WERI-Rb-1 (cell line): Measurements from ENCODE around the gene SSR4.
"Not testable (repeated sequence)": the region's sequence is repeated elsewhere in the genome, so short reads cannot be mapped to it uniquely, and the experiment has no call there.

Experiments
- DNase-seq: peaks from one replicate; pipeline ENCODE4 v3.0.0-alpha.2; 2020
- H3K27ac ChIP-seq: fragments of 250-450 bp; sonication (Bioruptor Pico); 2 replicates; pipeline ENCODE4 v1.5.1; 2020; ENCODE audit warnings: mild to moderate bottlenecking, moderate library complexity
- H3K27me3 ChIP-seq: fragments of 250-450 bp; sonication (Bioruptor Pico); 2 replicates; pipeline ENCODE4 v1.5.1; 2021; ENCODE audit warnings: mild to moderate bottlenecking, low read depth, moderate library complexity; ENCODE audit not compliant: insufficient read depth, severe bottlenecking
- H3K36me3 ChIP-seq: fragments of 250-450 bp; sonication (Bioruptor Pico); 2 replicates; pipeline ENCODE4 v1.5.1; 2020; ENCODE audit warnings: mild to moderate bottlenecking, moderate library complexity
- H3K4me3 ChIP-seq: 2 replicates; pipeline ENCODE4 v1.5.1; 2011; ENCODE audit warnings: low read depth, mild to moderate bottlenecking, control low read depth, low read length
- H3K9me3 ChIP-seq: fragments of 250-450 bp; sonication (Bioruptor Pico); 2 replicates; pipeline ENCODE4 v1.5.1; 2021; ENCODE audit warnings: mild to moderate bottlenecking, moderate library complexity; ENCODE audit not compliant: severe bottlenecking
- TF ChIP-seq, protein P1 (sequence below): IDR thresholded peaks from 2 replicates; pipeline ENCODE4 v1.5.1; 2011; ENCODE audit warnings: low read depth, mild to moderate bottlenecking, control low read depth, inconsistent platforms, low read length

Gene SSR4

DNA sequence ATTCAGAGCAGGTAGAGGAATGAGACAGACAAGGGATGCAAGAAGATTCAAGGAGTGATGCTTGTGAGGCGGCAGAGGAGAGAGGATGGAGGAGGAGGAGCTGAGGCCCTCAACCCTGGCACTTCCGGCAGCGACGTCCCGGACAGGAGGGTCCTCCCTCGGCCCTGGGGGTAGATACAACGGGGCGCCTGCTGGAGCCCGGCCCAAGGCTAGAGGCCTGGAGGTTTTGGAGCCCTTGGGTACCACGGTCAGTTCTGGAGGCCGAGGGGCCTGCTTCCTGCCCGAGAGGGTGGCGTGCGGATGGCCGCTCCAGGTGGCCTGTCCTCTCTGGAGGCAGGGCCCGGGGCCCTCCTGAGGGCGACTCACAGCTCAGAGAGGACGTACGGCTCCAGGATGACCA, 13.5 kb downstream of the SSR4 start:
- Histone ChIP-seq H3K27ac (no peak overlapping the region), H3K27me3 (peaks cover 26% of the 10 kb centered on the region), H3K4me3 (no peak overlapping the region), H3K9me3 (no peaks in the 10 kb centered on the region), H3K36me3 (peaks cover 5% of the 10 kb centered on the region)
- TF ChIP-seq, protein P1, sequence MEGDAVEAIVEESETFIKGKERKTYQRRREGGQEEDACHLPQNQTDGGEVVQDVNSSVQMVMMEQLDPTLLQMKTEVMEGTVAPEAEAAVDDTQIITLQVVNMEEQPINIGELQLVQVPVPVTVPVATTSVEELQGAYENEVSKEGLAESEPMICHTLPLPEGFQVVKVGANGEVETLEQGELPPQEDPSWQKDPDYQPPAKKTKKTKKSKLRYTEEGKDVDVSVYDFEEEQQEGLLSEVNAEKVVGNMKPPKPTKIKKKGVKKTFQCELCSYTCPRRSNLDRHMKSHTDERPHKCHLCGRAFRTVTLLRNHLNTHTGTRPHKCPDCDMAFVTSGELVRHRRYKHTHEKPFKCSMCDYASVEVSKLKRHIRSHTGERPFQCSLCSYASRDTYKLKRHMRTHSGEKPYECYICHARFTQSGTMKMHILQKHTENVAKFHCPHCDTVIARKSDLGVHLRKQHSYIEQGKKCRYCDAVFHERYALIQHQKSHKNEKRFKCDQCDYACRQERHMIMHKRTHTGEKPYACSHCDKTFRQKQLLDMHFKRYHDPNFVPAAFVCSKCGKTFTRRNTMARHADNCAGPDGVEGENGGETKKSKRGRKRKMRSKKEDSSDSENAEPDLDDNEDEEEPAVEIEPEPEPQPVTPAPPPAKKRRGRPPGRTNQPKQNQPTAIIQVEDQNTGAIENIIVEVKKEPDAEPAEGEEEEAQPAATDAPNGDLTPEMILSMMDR: no peak
- no peak for DNase-seq

DNA sequence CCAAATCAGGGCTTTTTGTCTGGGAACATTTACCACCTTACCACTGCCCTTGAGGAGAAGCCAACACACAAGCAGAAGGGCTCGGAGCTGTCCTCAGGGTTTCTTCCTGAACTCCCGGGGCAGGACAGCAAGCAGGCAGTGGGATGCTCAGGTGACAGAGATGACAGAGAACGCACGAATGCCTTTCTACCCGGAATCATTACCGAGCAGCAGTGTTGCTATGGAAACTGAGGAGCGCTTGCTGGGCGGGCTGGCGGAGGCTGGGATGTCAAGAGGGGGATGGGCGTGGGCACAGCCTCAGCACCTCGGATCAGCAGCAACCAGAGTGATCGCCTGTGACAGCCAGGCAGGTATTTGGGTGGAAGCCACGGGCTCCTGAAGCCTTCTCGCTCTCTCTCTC, 17.8 kb downstream of the SSR4 start:
- no peaks in the 10 kb centered on the region for H3K36me3 ChIP-seq
- H3K9me3 ChIP-seq: no peaks in the 10 kb centered on the region
- no peak overlapping the region for H3K27ac ChIP-seq
- H3K27me3 ChIP-seq: peaks cover 12% of the 10 kb centered on the region
- H3K4me3 ChIP-seq: no peak overlapping the region
- no peak for DNase-seq
- TF ChIP-seq, protein P1: no peak

DNA sequence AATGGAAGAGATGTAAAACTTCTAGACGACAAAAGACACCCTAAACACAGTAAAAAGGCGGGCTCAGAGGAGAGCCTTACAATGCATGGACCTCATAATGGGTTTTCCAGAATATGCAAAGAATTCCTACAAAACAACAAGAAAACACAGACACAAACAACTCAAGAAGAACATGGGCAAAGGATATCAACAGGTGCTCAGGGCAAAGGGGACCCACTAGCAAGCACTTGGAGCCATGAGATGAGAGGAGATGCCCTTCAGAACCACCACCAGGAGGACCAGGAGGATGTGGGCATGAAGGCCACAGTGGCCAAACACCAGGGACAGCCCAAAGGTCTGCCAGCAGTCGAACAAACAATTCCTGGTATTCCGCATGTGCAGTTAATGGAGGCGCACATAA, 18.7 kb downstream of the SSR4 start:
- peaks cover 16% of the 10 kb centered on the region for H3K27me3 ChIP-seq
- no peaks in the 10 kb centered on the region for H3K36me3 ChIP-seq
- H3K9me3 ChIP-seq: no peaks in the 10 kb centered on the region
- no peak for DNase-seq
- TF ChIP-seq, protein P1: no peak
- no peak overlapping the region for H3K4me3 ChIP-seq
- H3K27ac ChIP-seq: no peak overlapping the region

DNA sequence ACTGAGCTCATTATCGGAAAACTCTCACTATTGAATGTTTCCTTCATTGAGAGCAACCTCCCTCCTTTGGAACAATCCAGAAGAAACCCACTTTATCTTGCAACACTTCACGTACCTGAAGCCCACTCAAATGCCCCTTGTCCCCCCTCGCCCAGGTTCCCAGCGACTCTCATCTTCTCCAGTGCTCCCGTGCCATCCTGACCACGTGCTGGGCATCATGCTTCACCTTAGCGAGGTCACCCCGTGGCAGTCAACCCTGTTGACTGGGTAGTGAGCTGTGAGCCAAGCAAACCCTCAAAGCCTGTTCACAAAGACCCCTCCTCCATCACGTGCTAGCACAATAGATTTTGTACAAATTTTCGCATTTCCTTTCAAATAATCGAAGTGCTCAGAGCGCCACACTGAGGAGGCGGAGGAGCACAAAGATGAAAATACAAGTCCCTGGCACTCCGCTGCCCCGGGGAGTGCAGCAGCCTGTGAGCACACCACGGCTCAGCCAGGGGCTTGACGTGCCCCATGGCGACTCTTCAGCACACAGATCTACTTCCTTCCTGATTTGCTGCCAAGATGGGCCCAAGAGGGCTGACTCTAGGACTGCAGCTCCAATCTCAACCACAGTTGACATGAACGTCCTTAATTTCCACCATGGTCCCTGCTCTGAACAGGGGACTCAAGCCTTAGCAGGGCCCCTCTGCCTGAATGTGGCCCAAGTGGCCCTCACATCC, 20.3 kb downstream of the SSR4 start:
- TF ChIP-seq, protein P1: no peak
- no peaks in the 10 kb centered on the region for H3K9me3 ChIP-seq
- H3K4me3 ChIP-seq: no peak overlapping the region
- H3K27ac ChIP-seq: no peak overlapping the region
- no peak for DNase-seq
- no peaks in the 10 kb centered on the region for H3K36me3 ChIP-seq
- H3K27me3 ChIP-seq: peaks cover 22% of the 10 kb centered on the region

DNA sequence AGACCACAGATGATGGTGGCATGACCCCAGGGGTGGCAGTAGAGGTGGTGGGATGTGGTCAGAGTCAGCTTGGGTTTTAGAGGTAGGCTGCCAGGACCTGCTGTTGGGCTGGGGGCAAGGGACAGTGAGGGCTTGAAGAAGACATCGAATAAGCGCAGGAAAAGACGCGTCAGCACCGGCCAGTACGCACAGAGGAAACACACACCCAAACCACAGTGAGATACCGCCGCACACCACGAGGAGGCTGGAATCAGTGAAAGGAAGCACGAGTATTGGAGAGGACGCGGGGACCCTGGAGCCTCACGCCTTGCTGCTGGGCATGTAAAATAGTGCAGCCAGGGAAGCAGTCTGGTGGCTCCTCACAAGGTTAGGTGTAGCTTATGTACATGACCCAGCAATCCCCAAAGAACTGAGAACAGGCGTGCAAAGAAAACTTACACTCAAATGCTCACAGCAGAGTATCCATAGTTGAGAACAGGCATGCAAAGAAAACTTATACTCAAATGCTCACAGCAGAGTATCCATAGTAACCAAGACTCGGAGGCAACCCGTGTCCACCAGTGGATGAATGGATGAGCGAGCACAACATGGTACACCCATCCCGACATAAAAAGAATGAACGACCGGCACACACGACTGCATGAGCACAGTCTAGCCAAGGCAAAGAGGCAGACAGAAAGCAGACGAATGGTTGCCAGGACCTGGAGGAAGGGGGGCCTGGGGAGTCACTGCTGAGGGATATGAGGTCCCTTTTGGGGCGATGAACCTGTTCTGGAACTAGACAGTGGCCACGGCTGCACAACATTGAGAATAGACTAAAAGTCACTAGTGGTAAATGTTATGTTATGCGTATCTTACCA, 22.6 kb downstream of the SSR4 start:
- Histone ChIP-seq H3K36me3 (no peaks in the 10 kb centered on the region), H3K9me3 (no peaks in the 10 kb centered on the region), H3K27ac (no peak overlapping the region), H3K4me3 (no peak overlapping the region), H3K27me3 (peaks cover 12% of the 10 kb centered on the region)
- DNase-seq: no peak
- TF ChIP-seq, protein P1: no peak

DNA sequence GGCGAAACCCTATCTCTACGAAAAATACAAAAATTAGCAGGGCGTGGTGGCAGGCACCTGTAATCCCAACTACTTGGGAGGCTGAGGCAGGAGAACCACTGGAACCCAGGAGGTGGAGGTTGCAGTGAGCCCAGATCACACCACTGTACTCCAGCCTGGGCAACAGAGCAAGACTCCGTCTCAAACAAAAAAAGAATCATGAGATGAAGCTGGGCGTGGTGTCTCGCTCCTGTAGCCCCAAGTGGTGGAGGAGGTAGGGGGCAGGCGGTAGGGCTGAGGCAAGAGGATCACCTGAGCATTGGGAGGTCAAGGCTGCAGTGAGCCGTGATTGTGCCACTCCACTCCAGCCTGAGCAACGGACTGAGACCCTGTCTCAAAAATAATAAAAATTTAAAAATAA, 23.6 kb downstream of the SSR4 start:
- H3K27ac ChIP-seq, H3K4me3 ChIP-seq, DNase-seq, H3K9me3 ChIP-seq, H3K36me3 ChIP-seq: not testable (repeated sequence)
- peaks cover 12% of the 10 kb centered on the region for H3K27me3 ChIP-seq
